Epithelial cell of esophagus (primary cell): ENCODE data around the gene COMMD4.
A peak's percentile ranks its signal among the peaks of the same experiment; 100 is the strongest.
"Not testable (repeated sequence)": the region's sequence is repeated elsewhere in the genome, so short reads cannot be mapped to it uniquely, and the experiment has no call there.

Experiments used
- DNase-seq: peaks from one replicate; pipeline ENCODE4 v3.0.0; 2010; ENCODE audit warnings: low read depth
- H3K4me3 ChIP-seq: 2 replicates; pipeline ENCODE4 v1.5.1; 2011; ENCODE audit warnings: mild to moderate bottlenecking, low read length, control low read depth
- TF ChIP-seq, protein P1 (sequence below): IDR thresholded peaks from 2 replicates; pipeline ENCODE4 v1.5.1; 2011; ENCODE audit warnings: low read depth, mild to moderate bottlenecking, low read length, control low read depth, inconsistent platforms; ENCODE audit not compliant: insufficient read depth; ENCODE audit errors: missing control alignments

COMMD4 gene

DNA sequence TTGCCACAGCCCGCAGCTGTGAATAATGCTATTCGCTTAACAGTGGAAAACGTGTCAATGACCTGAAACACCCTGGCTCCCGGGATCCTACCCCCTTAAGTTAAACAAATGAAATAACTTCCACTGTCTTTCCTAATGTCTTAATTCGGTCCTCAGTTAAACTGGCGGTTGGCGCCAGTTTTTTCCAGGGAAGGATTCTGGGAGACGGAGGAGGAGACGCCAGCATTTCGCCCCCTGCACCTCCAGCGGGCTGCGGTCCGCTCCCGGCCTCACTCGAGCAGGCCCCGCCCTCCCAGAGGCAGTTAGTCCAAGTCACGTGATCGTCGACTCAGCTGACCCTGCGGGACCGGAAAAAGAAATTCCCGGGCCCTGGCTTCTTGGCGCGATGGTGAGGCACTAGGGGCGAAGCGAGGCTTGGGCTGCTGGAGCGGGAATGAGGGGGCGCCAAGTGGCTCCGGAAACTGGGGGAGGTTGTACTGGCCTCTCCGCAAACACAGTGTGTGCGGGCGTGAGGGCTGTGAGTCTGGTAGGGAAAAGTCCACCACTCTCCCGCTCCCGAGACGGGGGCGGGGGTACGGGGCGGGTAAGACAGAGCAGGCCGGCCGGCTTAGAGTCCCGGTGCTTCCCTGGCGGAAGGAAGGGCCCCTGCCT, at the start of gene COMMD4:
Gene COMMD4 (plus strand): TSS at position 359 of the 651 bp plus-strand sequence. CDS start 27 bp downstream, at position 386.
- peak; percentile 92 for DNase-seq
- TF ChIP-seq, protein P1, sequence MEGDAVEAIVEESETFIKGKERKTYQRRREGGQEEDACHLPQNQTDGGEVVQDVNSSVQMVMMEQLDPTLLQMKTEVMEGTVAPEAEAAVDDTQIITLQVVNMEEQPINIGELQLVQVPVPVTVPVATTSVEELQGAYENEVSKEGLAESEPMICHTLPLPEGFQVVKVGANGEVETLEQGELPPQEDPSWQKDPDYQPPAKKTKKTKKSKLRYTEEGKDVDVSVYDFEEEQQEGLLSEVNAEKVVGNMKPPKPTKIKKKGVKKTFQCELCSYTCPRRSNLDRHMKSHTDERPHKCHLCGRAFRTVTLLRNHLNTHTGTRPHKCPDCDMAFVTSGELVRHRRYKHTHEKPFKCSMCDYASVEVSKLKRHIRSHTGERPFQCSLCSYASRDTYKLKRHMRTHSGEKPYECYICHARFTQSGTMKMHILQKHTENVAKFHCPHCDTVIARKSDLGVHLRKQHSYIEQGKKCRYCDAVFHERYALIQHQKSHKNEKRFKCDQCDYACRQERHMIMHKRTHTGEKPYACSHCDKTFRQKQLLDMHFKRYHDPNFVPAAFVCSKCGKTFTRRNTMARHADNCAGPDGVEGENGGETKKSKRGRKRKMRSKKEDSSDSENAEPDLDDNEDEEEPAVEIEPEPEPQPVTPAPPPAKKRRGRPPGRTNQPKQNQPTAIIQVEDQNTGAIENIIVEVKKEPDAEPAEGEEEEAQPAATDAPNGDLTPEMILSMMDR, result no peak
- H3K4me3 ChIP-seq, result peak within 1 kb of the TSS; percentile 82

DNA sequence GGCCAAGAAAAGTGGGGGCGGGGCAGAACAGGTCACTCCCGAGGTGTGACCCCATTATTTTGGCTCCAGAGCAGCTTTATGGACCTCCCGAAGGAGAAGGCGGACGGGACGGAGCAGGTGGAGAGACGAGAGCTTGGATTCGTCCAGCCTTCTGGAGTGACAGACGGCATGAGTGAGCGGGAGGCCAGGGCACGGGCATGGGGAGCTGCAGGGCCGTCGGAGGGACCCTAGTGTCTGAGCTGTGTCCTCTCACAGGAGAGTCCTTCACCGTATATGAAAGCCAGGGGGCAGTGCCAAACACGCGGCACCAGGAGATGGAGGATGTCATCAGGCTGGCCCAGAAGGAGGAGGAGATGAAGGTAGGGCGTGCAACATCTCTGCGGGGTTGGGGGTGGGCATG, 42.2 kb upstream of the COMMD4 start:
- not testable (repeated sequence) for H3K4me3 ChIP-seq, DNase-seq

DNA sequence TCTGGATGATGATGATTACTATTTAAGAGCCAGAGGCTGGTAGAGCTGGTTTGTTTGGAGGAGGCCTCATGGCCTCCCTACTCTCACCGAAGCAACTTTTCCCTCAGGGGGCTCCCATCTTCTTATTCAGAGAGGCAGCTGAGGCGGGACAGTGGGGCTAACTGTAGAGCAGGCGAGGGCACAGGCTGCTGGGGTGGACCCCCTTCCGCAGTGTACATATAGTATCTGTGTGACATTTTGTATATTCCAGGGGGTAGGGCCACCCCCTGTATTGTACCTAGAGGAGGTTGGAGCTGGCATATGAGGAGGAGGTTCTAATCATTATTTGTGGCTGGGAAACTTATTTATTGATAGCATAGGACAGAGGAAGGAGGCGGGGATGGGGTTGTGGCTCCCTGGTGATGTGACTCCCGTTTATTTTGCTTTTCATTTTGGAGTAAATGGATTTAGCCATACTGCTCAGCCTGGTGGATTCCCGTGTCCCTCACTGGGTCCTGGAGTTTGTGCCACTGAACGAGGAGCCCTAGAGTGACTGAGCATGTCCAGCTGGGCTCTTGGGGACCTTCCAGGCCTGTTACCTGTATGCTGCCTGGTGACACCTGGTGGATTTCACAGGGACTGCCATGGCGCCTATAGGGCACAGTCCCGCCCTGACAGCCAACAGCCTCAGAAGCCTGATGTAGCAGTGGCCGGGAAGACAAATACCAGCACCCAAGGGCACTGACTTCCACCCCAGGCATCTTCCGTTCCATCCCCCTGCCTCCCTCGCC, 37.1 kb upstream of the COMMD4 start:
- not testable (repeated sequence) for H3K4me3 ChIP-seq, DNase-seq

DNA sequence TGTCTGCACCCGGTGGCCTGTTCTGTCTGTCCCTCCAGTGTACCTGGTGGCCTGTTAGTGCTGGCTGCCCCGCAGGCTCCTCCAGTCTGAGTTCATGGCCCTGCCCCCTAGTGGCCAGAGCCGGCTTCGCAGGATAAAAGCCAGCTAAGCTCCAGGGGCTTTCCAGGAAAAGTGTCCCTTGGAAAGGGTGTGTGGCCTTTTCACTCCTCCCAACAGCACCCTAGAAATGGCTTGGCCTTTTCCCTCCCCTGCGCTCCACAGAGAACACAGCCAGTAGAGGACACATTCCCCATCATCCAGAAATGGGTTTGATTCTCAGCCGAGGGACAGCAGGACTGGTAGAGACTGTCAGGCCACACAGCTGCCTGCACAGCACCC, 36.6 kb upstream of the COMMD4 start:
- H3K4me3 ChIP-seq, DNase-seq: not testable (repeated sequence)
- TF ChIP-seq, protein P1, result peak; percentile 45

GRCh38 chr15:75300026-75300425, 35.8 kb upstream of the COMMD4 start:
- H3K4me3 ChIP-seq, DNase-seq: not testable (repeated sequence)

DNA sequence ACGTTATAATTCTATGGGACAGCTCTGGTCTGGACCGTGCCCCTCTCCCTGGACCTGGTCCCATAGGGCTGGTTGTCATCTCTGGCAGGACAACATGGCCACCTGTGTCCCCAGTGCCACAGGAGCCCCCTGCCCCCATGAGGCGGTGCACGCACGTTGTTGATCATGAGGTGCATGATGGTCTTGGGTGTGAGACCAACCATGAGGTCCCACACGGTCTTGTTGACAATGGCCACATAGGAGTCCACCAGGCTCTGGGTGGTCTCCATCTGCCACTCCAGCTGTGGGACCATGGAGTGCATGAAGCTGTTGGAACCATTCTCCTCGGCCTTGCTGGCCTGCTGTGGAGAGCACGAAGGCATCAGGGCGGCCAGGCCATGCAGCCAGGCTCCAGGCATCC, 33.5 kb upstream of the COMMD4 start:
- no peak for DNase-seq
- TF ChIP-seq, protein P1, result no peak
- no peak overlapping the region for H3K4me3 ChIP-seq

DNA sequence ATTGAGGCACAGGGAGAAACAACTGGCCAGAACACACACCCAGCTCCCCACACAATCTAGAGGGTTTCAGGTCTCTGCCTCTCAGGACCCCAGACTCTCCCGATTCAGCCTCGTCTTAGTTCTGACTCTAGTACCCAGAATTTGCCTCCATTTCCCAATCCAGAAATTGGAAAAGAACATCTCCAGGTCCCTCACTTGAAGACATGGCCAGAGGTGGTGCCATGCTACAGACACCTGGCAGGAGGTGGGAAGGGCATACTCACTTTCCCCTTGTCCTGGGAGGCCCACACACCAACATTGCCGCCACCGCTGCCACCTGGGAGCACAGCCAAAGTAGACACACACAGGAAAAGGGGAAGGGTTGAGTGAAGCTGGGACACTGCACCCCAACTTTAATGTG, 33.1 kb upstream of the COMMD4 start:
- not testable (repeated sequence) for DNase-seq, H3K4me3 ChIP-seq

DNA sequence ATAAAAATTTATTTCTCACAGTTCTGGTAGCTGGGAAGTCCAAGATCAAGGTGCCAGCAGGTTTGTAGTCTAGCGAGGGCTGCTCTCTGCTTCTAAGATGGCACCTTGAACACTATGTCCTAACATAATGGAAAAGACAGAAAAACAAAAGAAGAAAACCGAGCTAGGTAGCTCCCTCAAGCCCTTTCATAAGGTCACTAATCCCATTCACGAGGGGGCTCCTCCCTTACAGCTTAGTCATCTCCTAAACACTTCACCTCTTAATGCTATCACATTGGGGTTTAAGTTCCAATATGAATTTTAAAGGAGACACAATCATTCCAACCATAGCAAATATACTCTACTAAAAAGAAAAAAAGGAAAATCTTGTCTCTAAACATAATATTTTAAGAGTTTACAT, 29.7 kb upstream of the COMMD4 start:
- no peak overlapping the region for H3K4me3 ChIP-seq
- TF ChIP-seq, protein P1, result no peak
- DNase-seq, result no peak

DNA sequence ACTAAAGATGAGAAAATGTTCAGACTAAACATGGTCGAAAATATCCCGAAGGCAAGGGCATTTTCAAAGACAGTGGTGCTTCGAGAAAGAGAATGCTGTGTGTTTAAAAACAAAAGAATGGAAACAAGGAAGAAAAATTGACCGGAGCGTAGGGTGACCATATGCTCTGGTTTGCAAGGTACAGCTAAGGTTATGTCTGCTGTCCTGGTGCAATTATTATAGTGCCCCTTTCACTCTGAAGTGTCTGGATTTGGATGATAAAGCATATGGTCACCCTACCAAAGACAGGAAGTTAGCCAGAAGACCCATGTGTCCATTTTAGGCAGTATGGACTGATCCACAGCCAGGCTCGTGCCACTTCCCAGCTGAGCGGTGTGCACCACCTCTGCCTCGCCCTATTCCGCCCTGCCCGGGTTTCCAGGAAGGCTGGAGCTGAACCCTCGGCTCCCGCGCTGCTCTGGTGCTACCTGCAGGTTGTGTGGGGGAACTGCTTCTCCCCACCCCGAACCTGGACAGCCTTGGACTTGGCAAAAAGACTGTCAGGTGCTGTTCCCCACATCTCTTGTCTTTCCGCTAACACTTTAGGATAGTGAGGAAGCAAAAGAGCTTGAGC, 28.0 kb upstream of the COMMD4 start:
- H3K4me3 ChIP-seq, result no peak overlapping the region
- TF ChIP-seq, protein P1, result peak; percentile 70
- DNase-seq, result peak; percentile 69
